NCI-H460 (cell line): ENCODE measurements around the gene TMEM45A. TPM values are rescaled to one million over a fixed set of nuclear protein-coding genes. Genes with fewer than 3 reads are reported as not detected.
"Not testable (repeated sequence)": the region's sequence is repeated elsewhere in the genome, so short reads cannot be mapped to it uniquely, and the experiment has no call there.

Experiments used
- DNase-seq: peaks from one replicate; pipeline ENCODE4 v3.0.0-alpha.2; 2016; ENCODE audit warnings: low read depth; ENCODE audit errors: extremely low read depth
- total RNA-seq: library from RNA; depleted of rRNA; stranded (reverse); fragments of >200 nt; shearing (Covaris generic); gene quantifications from 2 replicates; pipeline ENCODE4 v1.2.3, GENCODE V29; 2014

The TMEM45A gene
- total RNA-seq, 1 experiment from 2014 or later, result 6.5 TPM

DNA sequence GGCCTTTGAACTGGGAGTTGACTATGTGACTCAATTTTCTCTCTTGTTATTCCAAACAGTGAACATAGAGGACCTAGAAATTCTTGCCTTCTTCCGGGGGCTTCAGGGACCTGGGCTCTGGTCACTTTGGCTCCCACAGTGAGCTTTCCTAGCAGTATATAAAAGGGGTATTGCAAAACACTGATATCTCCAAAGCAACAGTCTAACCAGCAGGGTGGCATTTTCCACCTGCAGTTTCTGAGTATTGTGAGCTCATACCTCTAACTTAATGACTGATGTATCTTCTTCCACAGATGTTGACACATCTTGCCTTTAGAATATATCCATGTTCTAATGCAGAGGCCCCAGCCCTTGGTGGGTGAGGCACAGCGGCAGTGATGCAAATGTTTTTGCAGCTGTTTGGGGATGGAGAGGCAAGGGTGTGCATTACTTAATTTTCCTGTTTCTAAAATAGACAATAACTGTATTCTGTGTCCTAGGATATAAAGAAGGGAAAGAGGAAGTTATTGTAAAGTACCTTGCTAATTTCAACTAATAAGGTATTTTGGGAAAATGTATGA lies 71.3 kb downstream of the TMEM45A start:
- no peak for DNase-seq

DNA sequence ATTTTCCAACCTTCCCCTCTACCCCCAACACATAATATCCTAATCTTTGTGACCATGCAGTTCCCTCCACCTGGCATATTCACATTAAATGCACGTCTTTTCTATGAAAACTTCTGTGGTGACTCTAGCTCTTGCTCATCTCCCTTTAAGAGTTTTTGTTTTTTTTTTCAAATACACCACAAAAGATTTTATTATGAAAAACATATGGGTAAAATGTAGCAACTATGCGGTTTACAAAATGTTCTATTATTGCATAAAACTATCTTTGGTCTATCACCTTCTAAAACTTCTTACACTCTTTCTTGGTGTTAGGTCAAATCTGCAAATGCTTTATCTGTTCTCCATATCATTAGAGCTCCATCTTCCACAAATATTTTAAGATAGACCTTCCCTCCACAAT lies 78.4 kb downstream of the TMEM45A start:
- no peak for DNase-seq

GRCh38 chr3:100574536-100574935 lies 82.1 kb downstream of the TMEM45A start:
- no peak for DNase-seq

DNA sequence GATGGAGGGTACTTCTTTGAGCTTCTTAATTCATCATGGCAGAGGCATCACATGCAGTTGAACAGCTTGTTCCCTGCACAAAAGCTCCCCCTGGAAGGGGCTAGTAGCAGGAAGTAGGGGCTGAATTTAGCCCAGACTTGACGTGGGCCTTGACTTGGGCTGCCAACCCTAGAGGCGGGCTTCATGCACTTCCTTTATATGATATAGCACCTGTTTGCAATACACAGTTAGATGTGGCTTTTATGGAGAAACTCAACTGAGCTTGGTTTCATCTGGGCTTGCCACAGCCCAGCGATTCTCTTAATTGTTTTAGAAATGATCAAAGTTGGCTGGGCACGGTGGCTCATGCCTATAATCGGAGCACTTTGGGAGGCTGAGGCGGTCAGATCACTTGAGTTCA lies 83.3 kb downstream of the TMEM45A start:
- DNase-seq, result no peak

DNA sequence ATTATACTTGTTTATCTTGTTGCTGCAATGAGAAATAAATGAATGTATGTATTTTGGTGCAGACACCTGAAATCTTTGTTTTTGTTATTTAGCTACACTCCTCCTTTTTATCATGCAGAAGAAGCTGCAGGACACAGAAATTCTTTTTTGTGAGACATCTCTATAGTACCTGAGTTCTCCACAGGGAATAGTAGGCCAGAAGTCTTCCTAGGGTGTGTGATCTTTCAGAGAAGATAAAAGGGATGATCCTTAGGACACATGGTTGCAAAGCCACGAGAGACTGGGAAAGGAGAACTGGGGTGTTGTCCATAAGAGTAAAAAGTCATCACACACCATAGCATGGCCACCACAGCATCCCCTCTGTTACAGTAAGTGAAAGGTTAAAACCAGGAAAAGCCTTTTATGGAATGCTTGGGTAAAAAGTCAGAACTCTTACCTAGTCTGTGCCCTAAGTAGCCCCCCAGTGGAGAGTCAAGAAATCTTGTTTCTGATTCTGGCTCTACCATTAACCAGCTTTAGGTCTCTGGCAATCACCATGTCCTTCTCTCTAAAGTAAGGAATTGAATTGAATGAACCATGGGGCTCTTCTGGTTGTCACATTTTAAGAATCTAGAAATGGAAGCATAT lies 85.1 kb downstream of the TMEM45A start:
- DNase-seq, result no peak

- no peak for DNase-seq
Observed at GRCh38 chr3:100578646-100579045, 86.2 kb downstream of the TMEM45A start.

GRCh38 chr3:100580147-100580546 lies 87.7 kb downstream of the TMEM45A start:
- DNase-seq, result no peak

GRCh38 chr3:100581650-100582049 lies 89.2 kb downstream of the TMEM45A start:
- no peak for DNase-seq

DNA sequence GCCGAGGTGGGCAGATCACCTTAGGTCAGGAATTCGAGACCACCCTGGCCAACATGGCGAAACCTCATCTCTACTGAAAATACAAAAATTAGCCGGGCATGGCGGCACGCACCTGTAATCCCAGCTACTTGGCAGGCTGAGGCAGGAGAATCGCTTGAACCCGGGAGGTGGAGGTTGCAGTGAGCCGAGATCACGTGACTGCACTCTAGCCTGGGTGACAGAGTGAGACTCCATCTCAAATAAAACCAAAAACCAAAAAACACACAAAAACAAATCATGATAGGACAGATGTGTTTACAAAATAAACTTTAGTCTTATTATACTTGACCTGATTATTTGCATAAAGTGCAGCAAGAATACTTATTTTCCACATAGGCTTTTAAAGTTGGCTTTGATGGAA lies 89.7 kb downstream of the TMEM45A start:
- not testable (repeated sequence) for DNase-seq

DNA sequence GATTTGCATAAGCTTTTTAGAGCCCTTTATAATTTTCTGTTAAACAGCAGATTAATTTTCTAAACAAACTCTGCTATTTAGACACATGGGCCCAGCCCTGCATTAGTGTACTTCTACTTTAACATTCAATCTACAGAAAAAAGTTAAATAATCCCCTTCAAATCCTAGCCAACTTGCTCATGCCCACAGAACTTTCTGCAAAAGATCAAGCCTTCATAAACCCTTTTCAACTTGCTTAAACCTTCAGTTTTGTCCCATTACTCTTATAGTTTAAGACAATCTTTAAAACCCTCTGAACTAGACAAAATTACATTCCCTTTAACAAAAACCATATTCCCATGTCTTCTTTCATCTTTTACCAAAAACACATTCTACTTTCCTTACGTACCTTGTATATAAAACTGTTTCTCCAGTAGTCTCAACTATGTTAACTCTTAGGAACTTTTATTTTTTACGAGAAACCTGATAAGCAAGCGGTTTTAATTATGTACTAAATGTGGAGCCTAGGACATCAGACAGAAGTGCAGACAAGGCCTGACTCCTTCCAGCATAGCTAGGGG lies 91.8 kb downstream of the TMEM45A start:
- DNase-seq, result no peak

DNA sequence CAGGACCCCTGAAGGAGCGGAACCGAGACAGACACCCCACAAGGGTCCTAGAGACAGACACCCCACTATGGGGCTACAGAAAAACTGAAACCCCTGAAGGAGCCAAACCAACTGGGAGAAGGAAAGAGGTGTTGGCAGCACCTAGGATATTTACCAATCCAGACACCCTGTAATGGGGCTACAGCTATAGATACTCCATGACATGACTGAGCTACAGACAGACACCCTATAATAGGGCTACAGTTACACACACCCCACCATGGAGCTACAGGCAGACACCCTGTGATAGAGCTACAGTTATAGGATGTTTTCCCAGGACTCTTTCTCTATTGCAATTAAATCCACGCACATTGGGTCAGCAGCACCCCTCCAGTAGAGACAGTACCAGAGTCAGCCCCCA lies 94.4 kb downstream of the TMEM45A start:
- no peak for DNase-seq

GRCh38 chr3:100588251-100588650 lies 95.8 kb downstream of the TMEM45A start:
- no peak for DNase-seq

- DNase-seq, result peak; percentile 61
Observed at GRCh38 chr3:100590114-100590839, 97.9 kb downstream of the TMEM45A start.

DNA sequence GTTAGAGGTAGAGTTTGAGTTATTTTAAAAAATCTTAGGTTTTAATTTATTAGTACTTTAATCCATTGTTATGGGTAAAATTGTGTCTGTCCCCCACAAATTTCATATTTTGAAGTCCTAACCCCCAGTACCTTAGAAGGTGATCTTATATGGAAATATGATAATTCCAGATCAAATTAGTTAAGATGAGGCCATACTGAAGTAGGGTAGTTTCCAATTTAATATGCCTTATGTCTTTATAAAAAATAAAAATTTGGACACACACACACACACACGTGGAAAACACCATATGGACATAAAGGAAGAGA lies 98.4 kb downstream of the TMEM45A start:
- DNase-seq, result no peak

DNA sequence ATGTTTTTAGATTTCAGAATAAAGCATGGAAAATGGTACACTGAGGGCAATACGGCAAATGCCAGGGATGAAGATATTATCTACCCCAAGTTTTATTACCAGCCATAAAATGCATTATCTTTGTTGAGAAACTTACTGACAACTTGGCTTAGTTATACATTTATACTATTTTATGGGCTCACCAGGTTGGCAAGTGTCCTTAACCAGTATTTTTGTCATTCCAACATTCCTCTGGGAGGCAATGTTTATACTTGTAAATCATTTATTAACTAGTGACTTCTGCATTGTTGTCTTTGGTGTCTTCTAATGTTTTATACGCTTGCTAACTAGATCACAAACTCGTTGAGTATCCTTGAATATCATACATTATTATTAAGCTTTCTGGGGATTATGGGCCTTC lies 99.0 kb downstream of the TMEM45A start:
- no peak for DNase-seq

DNA sequence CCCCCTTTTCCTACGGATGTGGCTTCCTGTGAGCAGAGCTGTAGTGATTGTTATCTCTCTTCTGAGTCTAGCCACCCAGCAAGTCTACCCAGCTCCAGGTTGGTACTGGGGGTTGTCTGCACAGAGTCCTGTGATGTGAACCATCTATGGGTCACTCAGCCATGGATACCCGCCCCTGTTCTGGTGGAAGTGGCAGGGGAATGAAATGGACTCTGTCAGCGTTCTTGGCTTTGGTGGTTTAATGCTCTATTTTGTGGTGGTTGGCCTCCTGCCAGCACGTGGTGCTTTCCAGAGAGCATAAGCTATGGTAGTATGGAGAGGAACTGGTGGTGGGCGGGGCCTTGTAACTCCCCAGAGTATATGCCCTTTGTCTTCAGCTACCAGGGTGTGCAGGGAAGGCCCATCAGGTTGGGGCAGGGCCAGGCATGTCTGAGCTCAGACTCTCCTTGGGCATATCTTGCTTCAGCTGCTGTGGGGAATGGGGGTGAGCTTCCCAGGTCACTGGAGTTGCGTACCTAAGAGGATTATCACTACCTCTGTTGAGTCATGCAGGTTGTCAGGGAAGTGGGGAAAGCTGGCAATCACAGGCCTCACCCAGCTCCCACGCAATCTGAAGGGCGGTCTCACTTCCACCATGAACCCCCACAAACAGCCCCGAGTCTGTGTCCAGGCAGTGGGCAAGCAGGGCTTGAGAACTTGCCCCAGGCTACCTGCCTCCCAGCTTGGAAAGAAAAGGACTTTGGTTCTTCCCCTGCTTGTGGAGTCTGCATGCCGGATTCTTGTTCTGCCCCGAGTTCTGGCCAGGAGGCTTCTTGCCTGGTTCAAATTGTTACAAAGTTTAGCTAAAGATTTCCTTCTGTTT lies 108.0 kb downstream of the TMEM45A start:
- no peak for DNase-seq

GRCh38 chr3:100602506-100603444 lies 110.4 kb downstream of the TMEM45A start:
- peak; percentile 7 for DNase-seq

GRCh38 chr3:100603469-100603868 lies 111.0 kb downstream of the TMEM45A start:
- peak; percentile 22 for DNase-seq

- DNase-seq, result no peak
Observed at GRCh38 chr3:100605358-100605757, 112.9 kb downstream of the TMEM45A start.
